ENCODE results near the gene CARS2. TPM values are rescaled to one million over a fixed set of nuclear protein-coding genes. Genes with fewer than 3 reads are reported as not detected.

Gene CARS2
- total RNA-seq, 1 experiment from 2014 or later, result 41.9 TPM

GRCh38 chr13:110669036-110669435, 36.9 kb downstream of the CARS2 start:
- no peak overlapping the region for H3K56ac ChIP-seq (ENCODE audit: insufficient read length, low read depth, low read length)
- H4K91ac ChIP-seq (ENCODE audit: insufficient read length, low read depth, low read length), result no peak overlapping the region
- H4K5ac ChIP-seq (ENCODE audit: insufficient read length, low read depth, low read length), result no peak overlapping the region
- H2AFZ ChIP-seq (ENCODE audit: low read length), result no peak overlapping the region
- no peak overlapping the region for H4K8ac ChIP-seq (replicated peaks; ENCODE audit: insufficient read length, low read depth, low read length)
- peaks cover 9% of the 10 kb centered on the region for H3K9me3 ChIP-seq (ENCODE audit: control insufficient read depth, low read depth, low read length)
- DNase-seq, result no peak
- H2BK15ac ChIP-seq (ENCODE audit: low read depth, low read length), result no peak overlapping the region
- no peaks in the 10 kb centered on the region for H3K4me1 ChIP-seq (ENCODE audit: insufficient read depth, low read length)
- Mint-ChIP-seq H3K27me3 (ENCODE audit: low read depth) (no peaks in the 10 kb centered on the region), H3K9me3 (peaks cover 28 to 30% of the 10 kb centered on the region in 2 experiments), H3K27ac (no peak overlapping the region), H3K36me3 (ENCODE audit: insufficient read depth in 1 of 3, low read depth in 3 of 3) (peaks cover 65 to 79% (median 78%) of the 10 kb centered on the region in 3 experiments), H3K4me1 (peaks cover 3% of the 10 kb centered on the region in 2 experiments; a peak in 2 of 4 replicates), H3K4me3 (no peak overlapping the region)
- no peak overlapping the region for H3K9ac ChIP-seq (ENCODE audit: extremely low read depth, insufficient read length, low read length)
- H2BK12ac ChIP-seq (ENCODE audit: insufficient read length, low read depth, low read length), result no peak overlapping the region
- H2BK120ac ChIP-seq (ENCODE audit: low read depth, low read length, poor library complexity, severe bottlenecking), result no peak overlapping the region
- no peaks in the 10 kb centered on the region for H3K79me2 ChIP-seq (ENCODE audit: insufficient read depth, low read length)
- no CpG with 5 or more reads among the region's 9 CpGs for WGBS (ENCODE audit: extremely low coverage, insufficient read length, low lambda C conversion rate)
- no peak overlapping the region for H3K27ac ChIP-seq (ENCODE audit: insufficient read length, low read depth, low read length)
- no peaks in the 10 kb centered on the region for H3K79me1 ChIP-seq (ENCODE audit: insufficient read depth, low read depth, low read length, poor library complexity, severe bottlenecking)
- no peak overlapping the region for H3K4me2 ChIP-seq (ENCODE audit: insufficient read depth, insufficient read length, low read length)
- no peak overlapping the region for H3K18ac ChIP-seq (ENCODE audit: insufficient read length, low read depth, low read length)
- H3T11ph ChIP-seq (ENCODE audit: low read length), result no peak overlapping the region
- no peaks in the 10 kb centered on the region for H3K23me2 ChIP-seq (ENCODE audit: insufficient read length, low read depth, low read length, poor library complexity, severe bottlenecking)
- H3K23ac ChIP-seq (ENCODE audit: insufficient read length, low read depth, low read length), result no peak overlapping the region
- no peak overlapping the region for H3K14ac ChIP-seq (ENCODE audit: insufficient read depth, low read length)
- H2BK5ac ChIP-seq (ENCODE audit: insufficient read length, low read length), result no peak overlapping the region
- TF ChIP-seq, protein P1, sequence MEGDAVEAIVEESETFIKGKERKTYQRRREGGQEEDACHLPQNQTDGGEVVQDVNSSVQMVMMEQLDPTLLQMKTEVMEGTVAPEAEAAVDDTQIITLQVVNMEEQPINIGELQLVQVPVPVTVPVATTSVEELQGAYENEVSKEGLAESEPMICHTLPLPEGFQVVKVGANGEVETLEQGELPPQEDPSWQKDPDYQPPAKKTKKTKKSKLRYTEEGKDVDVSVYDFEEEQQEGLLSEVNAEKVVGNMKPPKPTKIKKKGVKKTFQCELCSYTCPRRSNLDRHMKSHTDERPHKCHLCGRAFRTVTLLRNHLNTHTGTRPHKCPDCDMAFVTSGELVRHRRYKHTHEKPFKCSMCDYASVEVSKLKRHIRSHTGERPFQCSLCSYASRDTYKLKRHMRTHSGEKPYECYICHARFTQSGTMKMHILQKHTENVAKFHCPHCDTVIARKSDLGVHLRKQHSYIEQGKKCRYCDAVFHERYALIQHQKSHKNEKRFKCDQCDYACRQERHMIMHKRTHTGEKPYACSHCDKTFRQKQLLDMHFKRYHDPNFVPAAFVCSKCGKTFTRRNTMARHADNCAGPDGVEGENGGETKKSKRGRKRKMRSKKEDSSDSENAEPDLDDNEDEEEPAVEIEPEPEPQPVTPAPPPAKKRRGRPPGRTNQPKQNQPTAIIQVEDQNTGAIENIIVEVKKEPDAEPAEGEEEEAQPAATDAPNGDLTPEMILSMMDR (conservative IDR thresholded peaks at IDR 0.05), result no peak
- no peaks in the 10 kb centered on the region for H4K20me1 ChIP-seq (ENCODE audit: control insufficient read depth, insufficient read depth, insufficient read length)
- no peak overlapping the region for H2AK5ac ChIP-seq (ENCODE audit: insufficient read length, low read length)
- H3K4ac ChIP-seq (ENCODE audit: low read depth, low read length), result no peak overlapping the region
- H3K27me3 ChIP-seq (ENCODE audit: insufficient read depth, low read length), result no peaks in the 10 kb centered on the region
- no peak overlapping the region for H2BK20ac ChIP-seq (ENCODE audit: low read depth, low read length, poor library complexity, severe bottlenecking)
